ENCODE measurements around the gene MSANTD2. TPM values are rescaled to one million over a fixed set of nuclear protein-coding genes. Genes with fewer than 3 reads are reported as not detected.

Gene MSANTD2
- total and polyA plus RNA-seq, 7 experiments from 2014 or later = 3.8 to 29.5 (median 12.1) TPM

- no peaks in the 10 kb centered on the region for H3K9me3 Mint-ChIP-seq
- peak in 8 of 9 donors; percentile 42 to 54 (median 48) for DNase-seq
- POLR2A ChIA-PET = interaction anchor here (0.6 to 1.5 kb wide), 5 partner anchors 9 to 70 kb away, joined by 3 to 7 read pairs (median 4); no protein-coding TSS in a partner anchor
- Histone ChIP-seq H3K4me1 (ENCODE audit: control insufficient read depth in 2 of 2, insufficient read depth in 2 of 2, low read length in 2 of 2) (peaks cover 0 to 5% of the 10 kb centered on the region in 2 donors), H3K36me3 (ENCODE audit: control insufficient read depth in 2 of 3, insufficient read depth in 3 of 3, low read length in 3 of 3) (no peaks in the 10 kb centered on the region), H3K27me3 (ENCODE audit: control insufficient read depth in 2 of 2, insufficient read depth in 2 of 2, low read length in 2 of 2) (no peaks in the 10 kb centered on the region), H3K27ac (ENCODE audit: low read depth, low read length) (peak overlapping the region; percentile 38), H3K9me3 (ENCODE audit: control insufficient read depth in 2 of 3, low read length in 3 of 3) (no peaks in the 10 kb centered on the region), H3K4me3 (ENCODE audit: low read length) (peak overlapping the region; percentile 63)
- H3K36me3 Mint-ChIP-seq = no peaks in the 10 kb centered on the region
- peak overlapping the region in 4 of 9 donors; percentile 8 to 58 (median 36) for H3K27ac Mint-ChIP-seq
- H3K4me1 Mint-ChIP-seq = peaks cover 22 to 33% (median 26%) of the 10 kb centered on the region in 7 donors
- peak; percentile 69 for ATAC-seq
- peaks cover 0 to 66% (median 9%) of the 10 kb centered on the region in 5 donors for H3K27me3 Mint-ChIP-seq
- CTCF ChIA-PET = interaction anchor here (0.6 to 1.4 kb wide), 2 partner anchors 23 to 71 kb away, joined by 3 to 5 read pairs; no protein-coding TSS in a partner anchor
- intact Hi-C loops (cut with micrococcal nuclease) = loop anchor here (1.0 to 10.0 kb wide), 4 partner anchors 67 to 1666 kb away; partner anchors contain the start of genes FAM118B (in 1 of the 2), RPUSD4 (in 1 of the 2), SIAE (in 1 of the 2) and SPA17 (in 1 of the 2)
- peak overlapping the region; percentile 78 to 90 (median 86) for H3K4me3 Mint-ChIP-seq
These were observed 59.8 kb downstream of the MSANTD2 start for GRCh38 chr11:124740277-124740882.

GRCh38 chr11:124739479-124740276 is 60.5 kb downstream of the MSANTD2 start, which contains the start of gene NRGN:
TSS of gene NRGN (plus strand) at chr11:124739942. CDS start at chr11:124740085, 143 bp downstream.
- ATAC-seq (peak; percentile 94), DNase-seq (peak; percentile 64 to 84 (median 77))
- Mint-ChIP-seq H3K27ac (peak within 1 kb of the TSS in 8 of 9 donors; percentile 25 to 75 (median 56)), H3K4me3 (peak within 1 kb of the TSS; percentile 78 to 90 (median 86)), H3K36me3 (no peaks in the 10 kb centered on the region), H3K9me3 (no peaks in the 10 kb centered on the region), H3K4me1 (peaks cover 18 to 33% (median 19%) of the 10 kb centered on the region in 7 donors), H3K27me3 (peaks cover 0 to 65% (median 9%) of the 10 kb centered on the region in 5 donors)
- H3K27ac ChIP-seq (ENCODE audit: low read depth, low read length) = peak within 1 kb of the TSS; percentile 38
- no peaks in the 10 kb centered on the region for H3K36me3 ChIP-seq (ENCODE audit: control insufficient read depth in 2 of 3, insufficient read depth in 3 of 3, low read length in 3 of 3)
- intact Hi-C loops (cut with micrococcal nuclease) = loop anchor here (1.0 to 10.0 kb wide), 7 partner anchors 8 to 1665 kb away; partner anchors contain the start of genes SIAE (in 2 of the 2), SPA17 (in 2 of the 2), FAM118B (in 1 of the 2) and MSANTD2 (in 1 of the 2)
- no peaks in the 10 kb centered on the region for H3K27me3 ChIP-seq (ENCODE audit: control insufficient read depth in 2 of 2, insufficient read depth in 2 of 2, low read length in 2 of 2)
- H3K4me1 ChIP-seq (ENCODE audit: control insufficient read depth in 2 of 2, insufficient read depth in 2 of 2, low read length in 2 of 2) = peaks cover 0 to 5% of the 10 kb centered on the region in 2 donors
- peak within 1 kb of the TSS; percentile 63 for H3K4me3 ChIP-seq (ENCODE audit: low read length)
- H3K9me3 ChIP-seq (ENCODE audit: control insufficient read depth in 2 of 3, low read length in 3 of 3) = no peaks in the 10 kb centered on the region
- ChIA-PET POLR2A (interaction anchor here (1.1 to 1.5 kb wide), 5 partner anchors 10 to 70 kb away, joined by 3 to 7 read pairs (median 4); no protein-coding TSS in a partner anchor), CTCF (interaction anchor here (1.4 kb wide), 2 partner anchors 23 to 71 kb away, joined by 3 to 5 read pairs; no protein-coding TSS in a partner anchor)

GRCh38 chr11:124738713-124739478 is 61.3 kb downstream of the MSANTD2 start:
- Mint-ChIP-seq H3K4me1 (peaks cover 18 to 29% (median 18%) of the 10 kb centered on the region in 7 donors), H3K4me3 (peak overlapping the region; percentile 78 to 90 (median 86)), H3K27me3 (peaks cover 0 to 65% (median 9%) of the 10 kb centered on the region in 5 donors), H3K27ac (peak overlapping the region in 6 of 9 donors; percentile 25 to 75 (median 56)), H3K36me3 (no peaks in the 10 kb centered on the region), H3K9me3 (no peaks in the 10 kb centered on the region)
- ATAC-seq = no peak
- peak overlapping the region; percentile 63 for H3K4me3 ChIP-seq (ENCODE audit: low read length)
- intact Hi-C loops (cut with micrococcal nuclease) = loop anchor here (1.0 kb wide), 4 partner anchors 8 to 66 kb away; partner anchors contain the start of genes MSANTD2 (in 1 of the 2), SIAE (in 1 of the 2) and SPA17 (in 1 of the 2)
- no peaks in the 10 kb centered on the region for H3K27me3 ChIP-seq (ENCODE audit: control insufficient read depth in 2 of 2, insufficient read depth in 2 of 2, low read length in 2 of 2)
- H3K9me3 ChIP-seq (ENCODE audit: control insufficient read depth in 2 of 3, low read length in 3 of 3) = no peaks in the 10 kb centered on the region
- peaks cover 0 to 5% of the 10 kb centered on the region in 2 donors for H3K4me1 ChIP-seq (ENCODE audit: control insufficient read depth in 2 of 2, insufficient read depth in 2 of 2, low read length in 2 of 2)
- H3K27ac ChIP-seq (ENCODE audit: low read depth, low read length) = no peak overlapping the region
- ChIA-PET POLR2A (interaction anchor here (1.1 to 1.5 kb wide), 3 partner anchors 22 to 69 kb away, joined by 3 to 4 read pairs (median 3); no protein-coding TSS in a partner anchor), CTCF (interaction anchor here (1.4 kb wide), 1 partner anchor 24 kb away, joined by 3 read pairs; no protein-coding TSS in a partner anchor)
- DNase-seq = no peak
- H3K36me3 ChIP-seq (ENCODE audit: control insufficient read depth in 2 of 3, insufficient read depth in 3 of 3, low read length in 3 of 3) = no peaks in the 10 kb centered on the region

GRCh38 chr11:124737638-124738305 is 62.4 kb downstream of the MSANTD2 start:
- H3K36me3 ChIP-seq (ENCODE audit: control insufficient read depth in 2 of 3, insufficient read depth in 3 of 3, low read length in 3 of 3) = no peaks in the 10 kb centered on the region
- no peak overlapping the region for H3K4me3 ChIP-seq (ENCODE audit: low read length)
- Mint-ChIP-seq H3K27me3 (peaks cover 0 to 61% (median 9%) of the 10 kb centered on the region in 5 donors), H3K36me3 (no peaks in the 10 kb centered on the region), H3K4me3 (peak overlapping the region in 2 of 10 donors; percentile 30 to 45), H3K27ac (no peak overlapping the region), H3K4me1 (peaks cover 18 to 29% (median 19%) of the 10 kb centered on the region in 7 donors), H3K9me3 (no peaks in the 10 kb centered on the region)
- intact Hi-C loops (cut with micrococcal nuclease) = no loop called here
- ChIA-PET CTCF (no interaction called here), POLR2A (interaction anchor here (1.3 kb wide), 1 partner anchor 66 kb away, joined by 4 read pairs; no protein-coding TSS in a partner anchor)
- H3K27me3 ChIP-seq (ENCODE audit: control insufficient read depth in 2 of 2, insufficient read depth in 2 of 2, low read length in 2 of 2) = no peaks in the 10 kb centered on the region
- no peak overlapping the region for H3K27ac ChIP-seq (ENCODE audit: low read depth, low read length)
- no peaks in the 10 kb centered on the region for H3K9me3 ChIP-seq (ENCODE audit: control insufficient read depth in 2 of 3, low read length in 3 of 3)
- peaks cover 0 to 5% of the 10 kb centered on the region in 2 donors for H3K4me1 ChIP-seq (ENCODE audit: control insufficient read depth in 2 of 2, insufficient read depth in 2 of 2, low read length in 2 of 2)
- DNase-seq (no peak), ATAC-seq (no peak)

GRCh38 chr11:124736736-124737135 is 63.5 kb downstream of the MSANTD2 start:
- no peaks in the 10 kb centered on the region for H3K9me3 Mint-ChIP-seq
- POLR2A ChIA-PET = interaction anchor here (1.0 kb wide), 1 partner anchor 10 kb away, joined by 3 read pairs; no protein-coding TSS in a partner anchor
- ATAC-seq (no peak), DNase-seq (no peak)
- Histone ChIP-seq H3K4me3 (ENCODE audit: low read length) (no peak overlapping the region), H3K9me3 (ENCODE audit: control insufficient read depth in 2 of 3, low read length in 3 of 3) (no peaks in the 10 kb centered on the region), H3K36me3 (ENCODE audit: control insufficient read depth in 2 of 3, insufficient read depth in 3 of 3, low read length in 3 of 3) (no peaks in the 10 kb centered on the region), H3K27me3 (ENCODE audit: control insufficient read depth in 2 of 2, insufficient read depth in 2 of 2, low read length in 2 of 2) (no peaks in the 10 kb centered on the region), H3K27ac (ENCODE audit: low read depth, low read length) (no peak overlapping the region), H3K4me1 (ENCODE audit: control insufficient read depth in 2 of 2, insufficient read depth in 2 of 2, low read length in 2 of 2) (peaks cover 0 to 5% of the 10 kb centered on the region in 2 donors)
- peaks cover 17 to 28% (median 19%) of the 10 kb centered on the region in 7 donors for H3K4me1 Mint-ChIP-seq
- intact Hi-C loops (cut with micrococcal nuclease) = no loop called here
- H3K36me3 Mint-ChIP-seq = no peaks in the 10 kb centered on the region
- peak overlapping the region in 1 of 10 donors; percentile 21 for H3K4me3 Mint-ChIP-seq
- peaks cover 0 to 54% (median 8%) of the 10 kb centered on the region in 5 donors for H3K27me3 Mint-ChIP-seq
- CTCF ChIA-PET = interaction anchor here (0.6 to 0.8 kb wide), 2 partner anchors 27 to 61 kb away, joined by 3 read pairs; no protein-coding TSS in a partner anchor
- no peak overlapping the region for H3K27ac Mint-ChIP-seq
